Left colon (tissue), 2 donors: ENCODE data around the gene PKD1. TPM values are rescaled to one million over a fixed set of nuclear protein-coding genes. Genes with fewer than 3 reads are reported as not detected.

Experiments used
- ATAC-seq: fragments of 200-7000 bp; cut with Tn5 transposase; one replicate; pipeline ENCODE4 v1.9.1; 2020; ENCODE audit warnings: mild to moderate bottlenecking, moderate library complexity
- DNase-seq, 2 donors: peaks; one replicate each; pipeline ENCODE4 v3.0.0-alpha.2; 2020
- intact Hi-C, 2 donors: fragments of 100-400 bp; cut with DNase I in 1 of 2; cut with micrococcal nuclease in 1 of 2; formaldehyde crosslinking; loops; one replicate each; pipeline versions ENCODE4 v1.11.2 to v1.14.0; 2022; cut with DNase I, micrococcal nuclease
- total RNA-seq, 2 donors: library from RNA; stranded (reverse); fragmentation: NEBNext Ultra II Directional; extraction: Animal tissue kit (Norgen Biotek cat#: 25700); gene quantifications; one replicate each; pipeline ENCODE4 v1.2.1, GENCODE V29; 2021
- donor health status: DM: no; HTN: no; CAD: no.
- donor health status: DM: yes; HTN: yes; CAD: no.

Gene PKD1
- total RNA-seq, 2 donors from 2014 or later, result 75.1 to 76.7 TPM

GRCh38 chr16:2084895-2085625, 50.6 kb downstream of the PKD1 start:
- no peak for ATAC-seq
- intact Hi-C loops, result no loop called here
- no peak for DNase-seq

GRCh38 chr16:2083876-2084780, 51.6 kb downstream of the PKD1 start:
- DNase-seq (no peak), ATAC-seq (no peak)
- intact Hi-C loops, result no loop called here

GRCh38 chr16:2083409-2083808, 52.3 kb downstream of the PKD1 start:
- intact Hi-C loops, result no loop called here

GRCh38 chr16:2082983-2083364, 52.7 kb downstream of the PKD1 start:
- intact Hi-C loops, result no loop called here
- ATAC-seq (no peak), DNase-seq (no peak)

More at GRCh38 chr16:2083409-2083808, 52.3 kb downstream of the PKD1 start:
- DNase-seq, result no peak
- no peak for ATAC-seq

GRCh38 chr16:2082171-2082982, 53.3 kb downstream of the PKD1 start:
- DNase-seq (peak; percentile 78 to 92), ATAC-seq (peak; percentile 81)
- intact Hi-C loops, result no loop called here

- peak; percentile 2 for ATAC-seq
- intact Hi-C loops, result no loop called here
Measured at GRCh38 chr16:2081201-2082084, 54.3 kb downstream of the PKD1 start.

GRCh38 chr16:2079991-2080390, 55.7 kb downstream of the PKD1 start:
- intact Hi-C loops, result no loop called here
- no peak for DNase-seq
- no peak for ATAC-seq

More at GRCh38 chr16:2081201-2082084, 54.3 kb downstream of the PKD1 start:
- DNase-seq, result no peak

- DNase-seq (no peak), ATAC-seq (no peak)
- intact Hi-C loops, result no loop called here
Measured at GRCh38 chr16:2079311-2079800, 56.3 kb downstream of the PKD1 start.

- DNase-seq (no peak), ATAC-seq (no peak)
- intact Hi-C loops, result no loop called here
Measured at GRCh38 chr16:2078691-2079090, 57.0 kb downstream of the PKD1 start.

- DNase-seq (no peak), ATAC-seq (no peak)
- intact Hi-C loops, result no loop called here
Measured at GRCh38 chr16:2078096-2078495, 57.6 kb downstream of the PKD1 start.

GRCh38 chr16:2077696-2078095, 58.0 kb downstream of the PKD1 start:
- ATAC-seq (no peak), DNase-seq (no peak)
- intact Hi-C loops, result no loop called here

GRCh38 chr16:2077016-2077415, 58.7 kb downstream of the PKD1 start:
- intact Hi-C loops, result no loop called here
- DNase-seq (no peak), ATAC-seq (no peak)

GRCh38 chr16:2076072-2076865, 59.4 kb downstream of the PKD1 start:
- intact Hi-C loops, result no loop called here
- DNase-seq, result no peak
- no peak for ATAC-seq

GRCh38 chr16:2075631-2076030, 60.1 kb downstream of the PKD1 start:
- DNase-seq (no peak), ATAC-seq (no peak)
- intact Hi-C loops, result no loop called here

- intact Hi-C loops, result no loop called here
- DNase-seq, result no peak
- no peak for ATAC-seq
Measured at GRCh38 chr16:2074071-2074470, 61.6 kb downstream of the PKD1 start.

- intact Hi-C loops, result no loop called here
- DNase-seq (no peak), ATAC-seq (no peak)
Measured at GRCh38 chr16:2072926-2073325, 62.8 kb downstream of the PKD1 start.

- ATAC-seq (peak; percentile 14), DNase-seq (no peak)
- intact Hi-C loops, result no loop called here
Measured at GRCh38 chr16:2071454-2072202, 64.1 kb downstream of the PKD1 start.
